Stimulated activated CD4-positive, alpha-beta T cell treated with anti-CD3 and anti-CD28 coated beads, Interleukin-12 subunit alpha, Interleukin-12 subunit beta, amount 100 ng/mL, for 4 hours (primary cell): ENCODE results near the gene LRRC4B.

Experiments
- DNase-seq: peaks from one replicate; pipeline ENCODE4 v3.0.0-alpha.2; 2020

The LRRC4B gene

GRCh38 chr19:50570997-50571396 is 2.8 kb upstream of the LRRC4B start:
- DNase-seq, result no peak

DNA sequence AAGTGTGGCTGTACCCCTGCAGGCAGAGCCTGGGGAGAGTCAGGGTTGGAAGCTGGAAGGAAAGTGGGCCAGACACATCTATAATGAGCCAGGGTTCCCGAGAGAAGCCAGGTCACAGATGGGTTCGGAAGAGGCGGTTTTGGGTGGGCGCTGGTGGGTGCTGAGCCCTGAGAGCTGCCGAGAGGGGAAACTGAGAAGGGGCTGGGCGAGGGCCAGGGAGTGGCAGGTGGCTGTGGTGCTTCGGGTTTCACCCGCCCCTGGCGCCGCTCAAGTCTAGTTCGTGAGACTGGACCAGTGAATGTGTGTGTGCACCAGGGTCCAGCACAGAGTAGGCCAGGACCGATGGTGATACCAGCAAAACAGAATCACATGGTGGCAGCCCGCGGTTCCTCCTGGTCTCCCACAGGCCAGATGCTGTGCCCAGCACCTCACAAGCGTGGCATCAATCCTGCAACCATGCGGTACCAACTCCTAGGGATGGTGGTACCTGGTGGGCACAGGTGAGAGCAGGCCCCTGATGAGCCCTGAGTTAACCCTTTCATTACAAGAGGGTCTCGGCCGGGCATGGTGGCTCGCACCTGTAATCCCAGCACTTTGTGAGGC is 1.8 kb upstream of the LRRC4B start:
- no peak for DNase-seq

DNA sequence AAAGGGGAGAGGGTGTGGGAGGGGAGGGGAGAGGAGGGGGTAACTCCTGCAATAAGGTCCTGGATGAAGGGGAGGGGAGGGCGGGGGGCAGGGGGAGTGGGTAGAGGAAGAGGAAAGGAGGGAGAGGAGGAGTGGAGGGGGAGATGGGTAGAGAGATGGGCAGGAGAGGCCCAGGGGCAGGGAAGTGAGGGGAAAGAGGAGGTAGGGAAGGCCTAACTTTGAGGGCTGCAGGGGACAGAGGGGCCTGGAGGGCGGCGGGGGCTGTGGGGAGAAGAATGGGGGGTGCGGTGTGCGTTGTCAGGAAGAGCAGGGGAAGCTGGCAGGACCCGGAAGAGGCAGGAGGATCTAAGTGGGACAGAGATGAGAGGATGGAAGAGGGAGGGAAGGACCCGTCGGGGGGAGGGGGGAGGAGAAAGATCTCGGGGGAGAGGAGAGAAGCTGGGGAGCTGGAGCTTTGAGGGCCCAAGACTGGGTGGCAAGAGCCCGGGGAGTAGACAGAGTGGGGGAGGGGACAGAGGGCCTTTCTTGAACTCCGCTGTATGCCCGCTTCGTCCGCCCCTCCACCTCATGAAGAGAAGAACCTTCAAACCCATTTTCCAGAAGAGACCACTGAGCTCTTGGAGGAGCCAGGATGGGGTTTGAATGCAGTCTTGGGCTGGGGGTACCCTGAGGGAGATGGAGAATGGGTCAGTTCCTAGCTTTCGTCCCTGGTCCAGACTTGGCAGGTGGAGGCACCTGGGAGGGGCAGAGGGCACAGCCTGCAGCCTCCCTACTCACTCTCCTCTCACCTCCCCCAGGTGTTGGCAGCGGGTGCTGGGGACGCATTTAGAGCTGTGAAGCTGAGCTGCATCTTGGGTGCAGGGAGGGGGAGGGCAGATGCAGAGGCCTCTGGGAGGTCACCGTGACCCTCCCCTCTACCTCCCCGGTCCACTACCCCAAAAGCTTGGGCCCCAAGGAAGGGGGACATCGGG is 778 bp upstream of the LRRC4B start:
- DNase-seq, result no peak

GRCh38 chr19:50567052-50567841 is 988 bp downstream of the LRRC4B start:
- no peak for DNase-seq

- peak; percentile 43 for DNase-seq
These were observed 2.0 kb downstream of the LRRC4B start for GRCh38 chr19:50565984-50566903.

DNA sequence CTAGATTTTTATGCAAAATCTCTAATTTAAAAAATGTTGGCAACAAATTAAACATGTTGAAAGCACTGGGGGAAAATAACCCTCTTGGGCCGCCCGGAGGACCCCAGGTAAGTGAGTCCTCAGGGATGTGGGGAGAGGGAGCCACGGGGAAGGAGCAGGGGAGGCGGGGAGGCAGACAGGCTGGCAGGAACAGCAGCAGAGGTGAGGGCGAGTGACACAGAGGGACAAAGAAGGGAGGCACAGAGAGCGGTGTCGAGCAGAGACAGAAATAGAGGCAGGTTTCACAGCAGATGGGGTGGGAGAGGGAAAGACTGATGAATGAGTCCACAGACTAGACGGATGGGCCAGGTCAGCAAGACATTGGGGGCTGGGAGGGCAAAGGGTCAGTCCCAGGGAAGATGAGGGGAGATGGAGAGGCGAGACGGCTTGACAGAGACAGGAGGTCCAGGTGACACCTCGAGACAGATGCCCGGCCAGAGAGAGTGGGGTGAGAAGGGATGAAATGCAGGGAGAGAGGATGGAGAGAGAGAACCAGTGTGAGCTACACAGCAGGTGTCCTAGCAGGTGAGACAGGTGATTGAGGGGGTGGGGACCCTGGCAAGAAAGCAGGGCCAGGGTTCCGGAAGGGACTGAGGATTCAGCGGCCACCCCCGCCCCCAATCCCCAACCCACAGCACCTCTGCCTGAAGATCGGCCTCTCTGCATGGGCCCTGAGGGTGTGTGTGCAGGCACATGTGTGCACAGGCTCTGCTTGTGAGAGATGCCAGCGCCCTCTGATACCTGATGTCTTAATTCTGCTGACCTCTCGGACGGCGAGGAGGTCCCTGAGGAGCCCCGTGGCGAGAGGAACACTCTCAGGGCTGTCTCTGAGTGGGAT is 3.8 kb downstream of the LRRC4B start:
- DNase-seq, result no peak

GRCh38 chr19:50563597-50563996 is 4.6 kb downstream of the LRRC4B start:
- no peak for DNase-seq

DNA sequence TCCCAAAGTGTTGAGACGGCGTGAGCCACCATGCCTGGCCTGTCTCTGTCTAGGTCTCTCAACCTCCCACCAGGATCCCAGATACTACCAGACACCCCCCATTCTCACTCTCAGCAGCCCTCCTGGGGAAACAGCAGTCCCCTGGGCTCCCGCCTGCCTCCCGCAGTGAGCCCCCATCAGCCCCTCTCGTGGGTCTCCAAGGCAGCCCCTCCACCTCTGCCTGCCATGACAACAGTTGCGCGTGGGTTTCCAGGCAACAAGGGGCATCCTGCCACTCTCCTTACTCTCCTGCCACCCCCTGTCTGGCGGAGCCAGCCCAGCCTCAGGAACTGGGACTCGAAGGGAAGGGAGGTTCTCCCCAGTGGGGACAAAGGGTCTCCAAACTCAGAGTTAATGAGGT is 5.2 kb downstream of the LRRC4B start:
- DNase-seq, result no peak

DNA sequence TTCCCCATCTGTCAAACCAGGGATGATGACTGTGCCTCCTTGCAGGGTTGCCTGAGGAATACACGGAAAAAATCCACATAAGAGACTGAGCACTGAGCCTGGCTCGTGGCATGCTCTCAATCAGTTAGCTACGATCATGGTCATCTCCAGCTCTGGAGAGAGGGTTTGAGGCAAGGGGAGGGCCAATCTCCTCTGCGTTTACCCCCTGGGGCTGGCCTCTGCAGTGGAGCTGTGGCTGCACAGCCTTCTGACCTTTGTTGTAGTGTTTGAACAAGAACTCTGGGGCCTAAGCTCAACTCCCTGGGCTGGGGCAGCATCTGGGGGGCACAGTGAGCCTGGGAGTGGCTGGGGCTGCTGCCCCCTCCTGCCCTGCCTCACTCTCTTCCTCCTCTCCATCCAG is 5.9 kb downstream of the LRRC4B start:
- DNase-seq, result no peak

DNA sequence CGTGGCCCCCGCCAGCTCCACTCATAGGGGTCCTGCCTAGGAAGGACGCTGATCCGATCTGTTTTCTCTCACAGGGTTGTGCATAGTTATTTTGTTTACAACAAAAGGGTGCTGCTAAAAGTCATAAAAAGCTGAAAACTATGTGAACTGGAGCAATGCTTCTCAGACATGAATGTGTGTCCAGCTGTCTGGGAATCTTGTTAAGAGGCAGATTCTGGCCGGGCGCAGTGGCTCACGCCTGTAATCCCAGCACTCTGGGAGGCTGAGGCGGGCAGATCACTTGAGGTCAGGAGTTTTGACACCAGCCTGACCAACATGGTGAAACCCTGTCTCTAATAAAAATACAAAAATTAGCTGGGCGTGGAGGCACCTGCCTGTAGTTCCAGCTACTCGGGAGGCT is 8.6 kb downstream of the LRRC4B start:
- no peak for DNase-seq

DNA sequence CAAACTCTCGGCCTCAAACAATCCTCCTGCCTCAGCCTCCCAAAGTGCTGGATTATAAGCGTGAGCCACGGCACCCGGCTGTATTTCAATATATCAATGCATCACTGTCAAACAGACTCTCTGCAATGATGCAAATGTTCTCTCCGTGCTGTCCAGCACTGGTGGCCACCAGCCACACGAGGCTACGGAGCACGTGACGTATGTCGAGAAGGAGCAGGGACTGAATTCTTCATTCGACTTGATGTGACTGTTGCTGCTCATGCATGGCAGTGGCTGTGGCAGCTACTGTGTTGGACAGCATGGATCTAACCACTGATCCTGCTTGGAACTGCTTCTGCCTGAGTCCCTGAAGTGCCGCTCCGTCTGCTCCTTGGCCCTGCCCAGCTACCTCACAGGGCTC is 9.8 kb downstream of the LRRC4B start:
- DNase-seq, result no peak

DNA sequence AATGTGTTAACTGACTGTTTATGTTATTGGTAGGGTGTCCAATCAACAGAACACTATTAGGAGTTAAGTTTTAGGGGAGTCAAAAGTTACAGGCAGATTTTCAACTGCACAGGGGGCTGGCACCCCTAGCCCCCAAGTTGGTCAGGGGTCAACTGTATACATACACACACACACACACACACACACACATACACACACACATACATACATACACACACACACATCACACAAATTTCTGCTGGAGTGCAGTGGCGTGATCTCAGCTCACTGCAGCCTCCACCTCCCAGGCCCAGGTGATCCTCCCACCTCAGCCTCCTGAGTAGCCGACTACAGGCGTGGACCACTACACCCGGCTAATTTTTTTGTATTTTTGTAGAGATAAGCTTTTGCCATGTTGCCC is 10.2 kb downstream of the LRRC4B start:
- DNase-seq, result no peak

DNA sequence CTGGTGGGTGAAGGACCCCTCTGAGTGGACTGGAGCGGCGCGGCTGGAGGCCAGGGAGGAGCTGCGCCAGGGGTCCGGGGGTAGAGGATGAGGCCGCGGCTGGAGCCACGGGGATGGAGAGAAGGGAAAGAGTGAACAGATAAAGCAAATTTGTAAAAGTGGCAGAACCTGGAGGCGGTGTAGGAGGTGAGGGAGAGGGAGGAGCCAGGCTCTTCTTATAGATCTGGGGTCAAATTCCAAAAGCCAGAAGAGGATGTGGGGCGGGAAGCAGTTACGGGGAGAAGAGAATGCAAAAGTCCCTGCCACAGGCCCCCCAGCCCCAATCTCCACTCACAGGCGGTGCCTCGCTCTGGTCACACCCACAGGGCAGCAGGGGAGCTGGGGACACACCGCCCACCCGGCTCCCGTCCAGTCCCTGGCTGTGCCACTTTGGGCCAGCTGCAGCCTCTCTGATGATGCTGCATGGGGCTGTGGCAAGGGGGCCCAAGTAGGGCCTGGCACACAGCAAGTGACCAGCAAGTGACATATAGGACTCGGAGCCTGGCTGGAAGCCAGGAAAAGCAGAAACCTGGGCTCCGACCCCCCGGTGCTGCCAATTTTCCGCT is 11.1 kb downstream of the LRRC4B start:
- DNase-seq, result no peak

- peak; percentile 79 for DNase-seq
These were observed 11.8 kb downstream of the LRRC4B start for GRCh38 chr19:50556282-50557008.

DNA sequence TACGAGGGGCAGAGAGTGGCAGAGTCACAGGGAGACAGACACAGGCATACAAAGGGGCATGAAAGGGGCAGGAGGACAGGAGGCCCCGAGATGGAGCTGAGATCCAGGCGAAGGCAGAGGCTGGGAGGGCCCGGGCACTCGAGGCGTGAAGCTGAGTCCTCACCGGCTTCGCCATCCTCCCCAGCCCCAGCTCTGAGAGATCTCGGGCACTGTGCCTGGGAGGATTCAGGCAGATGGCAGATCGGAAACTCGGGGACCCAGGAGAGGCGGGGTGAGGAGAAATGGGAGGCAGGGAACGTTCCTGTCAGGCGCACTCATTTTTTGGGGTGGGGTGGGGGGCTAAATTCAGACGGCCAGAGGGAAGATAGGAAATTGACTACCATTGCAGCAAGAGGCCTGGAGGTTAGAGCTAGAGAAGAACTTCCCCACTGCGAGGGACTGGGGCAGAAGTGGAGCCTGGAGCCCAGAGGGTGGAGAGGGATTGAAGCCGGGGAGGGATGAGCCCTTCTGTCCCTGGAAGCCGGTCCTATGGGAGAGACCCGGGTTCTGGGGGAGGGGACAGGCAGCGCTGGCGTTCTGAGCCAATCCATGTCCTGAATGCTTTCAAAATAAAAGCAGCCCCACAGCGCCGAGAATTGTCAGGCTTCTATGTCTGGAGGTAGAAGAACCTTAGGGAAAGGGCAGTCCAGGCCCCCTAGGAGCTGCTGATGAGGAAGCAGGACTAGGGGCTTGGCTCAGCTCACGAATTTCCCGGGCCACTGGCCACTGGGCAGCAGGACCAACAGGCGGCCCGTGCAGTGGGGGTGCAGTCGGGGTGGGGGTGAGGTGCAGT is 12.6 kb downstream of the LRRC4B start:
- no peak for DNase-seq

GRCh38 chr19:50555033-50555432 is 13.2 kb downstream of the LRRC4B start:
- DNase-seq, result no peak

DNA sequence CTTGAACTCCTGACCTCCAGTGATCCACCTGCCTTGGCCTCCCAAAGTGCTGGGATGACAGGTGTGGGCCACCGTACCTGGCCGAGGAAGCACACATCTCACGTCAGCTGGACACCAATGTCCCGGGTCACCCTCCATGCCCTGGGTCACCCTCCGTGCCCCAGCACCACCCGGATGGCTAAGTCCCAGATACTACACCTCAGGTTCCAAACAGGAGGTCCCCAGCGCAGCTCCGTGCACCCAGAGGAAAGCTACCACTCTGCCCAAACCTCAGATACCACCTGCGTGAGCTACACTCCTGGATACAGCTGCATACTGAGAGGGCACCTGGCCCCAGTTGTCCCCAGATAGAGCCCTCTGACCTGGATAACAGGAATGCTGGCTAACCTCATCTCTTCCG is 14.0 kb downstream of the LRRC4B start:
- no peak for DNase-seq

- DNase-seq, result no peak
These were observed 15.0 kb downstream of the LRRC4B start for GRCh38 chr19:50553134-50553703.

DNA sequence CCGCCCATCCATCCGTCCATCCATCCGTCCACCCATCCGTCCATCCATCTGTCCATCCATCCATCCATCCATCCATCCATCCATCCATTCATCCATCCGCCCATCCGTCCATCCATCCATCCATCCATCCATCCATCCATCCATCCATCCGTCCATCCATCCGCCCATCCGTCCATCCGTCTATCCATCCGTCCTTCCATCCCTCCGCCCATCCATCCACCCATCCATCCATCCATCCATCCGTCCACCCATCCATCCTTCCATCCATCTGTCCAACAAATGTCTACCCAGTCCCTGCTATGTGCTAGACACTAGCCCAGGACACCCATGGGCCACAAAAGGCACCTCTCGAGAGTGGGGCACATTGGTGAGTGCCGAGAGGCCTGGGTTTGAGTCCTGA is 15.7 kb downstream of the LRRC4B start:
- no peak for DNase-seq
